ENCODE data around the gene TCF7L1.

TCF7L1 gene

GRCh38 chr2:85226783-85227182 is 93.6 kb downstream of the TCF7L1 start:
- DNase-seq (ENCODE audit: low read depth) = no peak

GRCh38 chr2:85230679-85231467 is 97.7 kb downstream of the TCF7L1 start:
- DNase-seq (ENCODE audit: low read depth) = no peak

- DNase-seq (ENCODE audit: low read depth) = no peak
Measured at GRCh38 chr2:85231468-85231805, 98.2 kb downstream of the TCF7L1 start.

GRCh38 chr2:85231952-85232351 is 98.8 kb downstream of the TCF7L1 start:
- no peak for DNase-seq (ENCODE audit: low read depth)

GRCh38 chr2:85234868-85235267 is 101.7 kb downstream of the TCF7L1 start:
- DNase-seq (ENCODE audit: low read depth) = no peak

- DNase-seq (ENCODE audit: low read depth) = no peak
Measured at GRCh38 chr2:85235281-85235680, 102.1 kb downstream of the TCF7L1 start.

GRCh38 chr2:85236084-85236483 is 102.9 kb downstream of the TCF7L1 start:
- DNase-seq (ENCODE audit: low read depth) = no peak

GRCh38 chr2:85237849-85238565 is 104.8 kb downstream of the TCF7L1 start:
- DNase-seq (ENCODE audit: low read depth) = no peak

GRCh38 chr2:85238607-85239006 is 105.4 kb downstream of the TCF7L1 start:
- DNase-seq (ENCODE audit: low read depth) = no peak

GRCh38 chr2:85239102-85239501 is 105.9 kb downstream of the TCF7L1 start:
- no peak for DNase-seq (ENCODE audit: low read depth)

GRCh38 chr2:85240055-85240454 is 106.9 kb downstream of the TCF7L1 start:
- DNase-seq (ENCODE audit: low read depth) = no peak

GRCh38 chr2:85242321-85242720 is 109.1 kb downstream of the TCF7L1 start:
- no peak for DNase-seq (ENCODE audit: low read depth)

GRCh38 chr2:85243101-85244072 is 110.2 kb downstream of the TCF7L1 start:
- no peak for DNase-seq (ENCODE audit: low read depth)

GRCh38 chr2:85244828-85245227 is 111.6 kb downstream of the TCF7L1 start:
- DNase-seq (ENCODE audit: low read depth) = no peak

GRCh38 chr2:85245891-85246290 is 112.7 kb downstream of the TCF7L1 start:
- no peak for DNase-seq (ENCODE audit: low read depth)

GRCh38 chr2:85246348-85246747 is 113.2 kb downstream of the TCF7L1 start:
- no peak for DNase-seq (ENCODE audit: low read depth)

GRCh38 chr2:85247610-85248009 is 114.4 kb downstream of the TCF7L1 start:
- no peak for DNase-seq (ENCODE audit: low read depth)

- DNase-seq (ENCODE audit: low read depth) = peak; percentile 92
Measured at GRCh38 chr2:85248773-85249509, 115.7 kb downstream of the TCF7L1 start.

- peak; percentile 70 for DNase-seq (ENCODE audit: low read depth)
Measured at GRCh38 chr2:85250045-85250444, 116.9 kb downstream of the TCF7L1 start.

GRCh38 chr2:85251070-85251616 is 118.0 kb downstream of the TCF7L1 start:
- no peak for DNase-seq (ENCODE audit: low read depth)

GRCh38 chr2:85253890-85254289 is 120.7 kb downstream of the TCF7L1 start:
- DNase-seq (ENCODE audit: low read depth) = no peak
